CD8-positive, alpha-beta memory T cell (primary cell): ENCODE data around the gene VTI1A. TPM values are rescaled to one million over a fixed set of nuclear protein-coding genes. Genes with fewer than 3 reads are reported as not detected.
A peak's percentile ranks its signal among the peaks of the same experiment; 100 is the strongest.

Experiments
- CTCF ChIA-PET: fragments of 350-600 bp; sonication (Branson Sonifier 250); formaldehyde crosslinking; loops from one replicate; lab custom pipeline; 2021; ENCODE audit warnings: antibody characterized with exemption; lab: Charles Lee
- POLR2A ChIA-PET: fragments of 350-600 bp; sonication (Branson Sonifier 250); formaldehyde crosslinking; loops from one replicate; lab custom pipeline; 2021; ENCODE audit warnings: antibody characterized with exemption; lab: Charles Lee
- DNase-seq, 5 donors: peaks; one replicate each; pipeline versions ENCODE4 v3.0.0 to v3.0.0-alpha.2; 2020 to 2022; ENCODE audit warnings: mixed read lengths in 1 of 5
- H3K27ac ChIP-seq: one replicate; pipeline ENCODE4 v1.7.0; 2013; ENCODE audit warnings: low read depth, mild to moderate bottlenecking, low read length, moderate library complexity
- H3K27me3 ChIP-seq: 2 replicates; pipeline ENCODE4 v1.7.0; 2013; ENCODE audit warnings: low read length, mild to moderate bottlenecking; ENCODE audit not compliant: insufficient read depth, poor library complexity, severe bottlenecking
- H3K36me3 ChIP-seq: 2 replicates; pipeline ENCODE4 v1.7.0; 2013; ENCODE audit warnings: mild to moderate bottlenecking, low read length, moderate library complexity; ENCODE audit not compliant: insufficient read depth
- H3K4me1 ChIP-seq: 2 replicates; pipeline ENCODE4 v1.7.0; 2013; ENCODE audit warnings: mild to moderate bottlenecking, low read length, moderate library complexity; ENCODE audit not compliant: insufficient read depth
- H3K4me3 ChIP-seq: 2 replicates; pipeline ENCODE4 v1.7.0; 2013; ENCODE audit warnings: mild to moderate bottlenecking, low read length
- H3K9me3 ChIP-seq: 2 replicates; pipeline ENCODE4 v1.7.0; 2013; ENCODE audit warnings: mild to moderate bottlenecking, low read length
- H3K27ac Mint-ChIP-seq, 8 donors: one replicate each; pipeline ENCODE4 v1.8.0; 2020 to 2021; ENCODE audit warnings: mixed read lengths in 8 of 8, mild to moderate bottlenecking in 6 of 8, inconsistent platforms in 3 of 8, moderate library complexity in 3 of 8
- H3K27me3 Mint-ChIP-seq, 2 donors: one replicate each; pipeline ENCODE4 v1.8.0; 2020 to 2021; ENCODE audit warnings: mixed read lengths in 2 of 2, mild to moderate bottlenecking in 1 of 2, moderate library complexity in 1 of 2
- H3K36me3 Mint-ChIP-seq, 3 donors: one replicate each; pipeline ENCODE4 v1.8.0; 2020 to 2021; ENCODE audit warnings: mixed read lengths in 3 of 3, inconsistent platforms in 1 of 3, mild to moderate bottlenecking in 1 of 3
- H3K4me1 Mint-ChIP-seq, 3 donors: one replicate each; pipeline ENCODE4 v1.8.0; 2020 to 2021; ENCODE audit warnings: mixed read lengths in 3 of 3, inconsistent platforms in 1 of 3, mild to moderate bottlenecking in 1 of 3
- H3K4me3 Mint-ChIP-seq, 7 donors: one replicate each; pipeline ENCODE4 v1.8.0; 2020 to 2021; ENCODE audit warnings: mixed read lengths in 7 of 7, mild to moderate bottlenecking in 6 of 7, moderate library complexity in 4 of 7, inconsistent platforms in 2 of 7
- H3K9me3 Mint-ChIP-seq, 5 donors: one replicate each; pipeline ENCODE4 v1.8.0; 2020 to 2022; ENCODE audit warnings: mixed read lengths in 5 of 5, mild to moderate bottlenecking in 3 of 5, moderate library complexity in 2 of 5, inconsistent platforms in 1 of 5
- polyA plus RNA-seq: library from polyadenylated mRNA; unstranded; fragments of 300-500 nt; fragmentation: Illumina TruSeq; gene quantifications from one replicate; pipeline ENCODE4 v1.2.3, GENCODE V29; 2021
- total RNA-seq, 2 experiments: library from RNA; stranded (reverse); gene quantifications; one replicate each; pipeline ENCODE4 v1.2.3, GENCODE V29; 2021

The VTI1A gene
- total and polyA plus RNA-seq, 3 experiments from 2014 or later = 28.1 to 40.1 (median 38.2) TPM

- no peak overlapping the region for H3K4me3 Mint-ChIP-seq
- ChIA-PET CTCF (no interaction called here), POLR2A (no interaction called here)
Measured at GRCh38 chr10:112821038-112821437, 374.0 kb downstream of the VTI1A start.

GRCh38 chr10:112821663-112822062 is 374.6 kb downstream of the VTI1A start:
- peaks cover 3 to 25% (median 13%) of the 10 kb centered on the region in 3 donors for H3K36me3 Mint-ChIP-seq
- POLR2A ChIA-PET = no interaction called here

More at GRCh38 chr10:112821038-112821437, 374.0 kb downstream of the VTI1A start:
- no peaks in the 10 kb centered on the region for H3K36me3 ChIP-seq
- Mint-ChIP-seq H3K4me1 (peaks cover 0 to 2% (median 0%) of the 10 kb centered on the region in 3 donors), H3K36me3 (peaks cover 3 to 31% (median 19%) of the 10 kb centered on the region in 3 donors), H3K27me3 (peaks cover 0 to 2% of the 10 kb centered on the region in 2 donors), H3K27ac (peak overlapping the region in 1 of 8 donors; percentile 6), H3K9me3 (no peaks in the 10 kb centered on the region)
- H3K27ac ChIP-seq = no peak overlapping the region
- H3K9me3 ChIP-seq = no peaks in the 10 kb centered on the region
- no peak overlapping the region for H3K4me3 ChIP-seq
- no peaks in the 10 kb centered on the region for H3K4me1 ChIP-seq
- H3K27me3 ChIP-seq = no peaks in the 10 kb centered on the region
- no peak for DNase-seq

GRCh38 chr10:112823007-112823406 is 376.0 kb downstream of the VTI1A start:
- CTCF ChIA-PET = no interaction called here

More at GRCh38 chr10:112821663-112822062, 374.6 kb downstream of the VTI1A start:
- Mint-ChIP-seq H3K27ac (no peak overlapping the region), H3K4me1 (peaks cover 0 to 1% (median 0%) of the 10 kb centered on the region in 3 donors), H3K9me3 (no peaks in the 10 kb centered on the region), H3K4me3 (no peak overlapping the region), H3K27me3 (peaks cover 0 to 2% of the 10 kb centered on the region in 2 donors)
- Histone ChIP-seq H3K27me3 (no peaks in the 10 kb centered on the region), H3K36me3 (no peaks in the 10 kb centered on the region), H3K4me3 (no peak overlapping the region), H3K4me1 (no peaks in the 10 kb centered on the region), H3K27ac (no peak overlapping the region), H3K9me3 (no peaks in the 10 kb centered on the region)
- no peak for DNase-seq
- CTCF ChIA-PET = no interaction called here

GRCh38 chr10:112823604-112824003 is 376.6 kb downstream of the VTI1A start:
- Histone ChIP-seq H3K4me1 (no peaks in the 10 kb centered on the region), H3K27ac (no peak overlapping the region), H3K27me3 (no peaks in the 10 kb centered on the region), H3K4me3 (no peak overlapping the region), H3K36me3 (no peaks in the 10 kb centered on the region), H3K9me3 (no peaks in the 10 kb centered on the region)
- Mint-ChIP-seq H3K9me3 (no peaks in the 10 kb centered on the region), H3K36me3 (peaks cover 0 to 15% (median 7%) of the 10 kb centered on the region in 3 donors), H3K4me1 (no peaks in the 10 kb centered on the region), H3K27ac (no peak overlapping the region), H3K4me3 (no peak overlapping the region), H3K27me3 (peaks cover 0 to 2% of the 10 kb centered on the region in 2 donors)
- no peak for DNase-seq
- ChIA-PET CTCF (no interaction called here), POLR2A (no interaction called here)

More at GRCh38 chr10:112823007-112823406, 376.0 kb downstream of the VTI1A start:
- no peak for DNase-seq
- no peak overlapping the region for H3K27ac ChIP-seq
- POLR2A ChIA-PET = no interaction called here
- Mint-ChIP-seq H3K27ac (peak overlapping the region in 1 of 8 donors; percentile 19), H3K9me3 (no peaks in the 10 kb centered on the region), H3K36me3 (peaks cover 0 to 15% (median 7%) of the 10 kb centered on the region in 3 donors), H3K27me3 (peaks cover 0 to 2% of the 10 kb centered on the region in 2 donors), H3K4me3 (no peak overlapping the region), H3K4me1 (no peaks in the 10 kb centered on the region)
- no peaks in the 10 kb centered on the region for H3K9me3 ChIP-seq
- no peaks in the 10 kb centered on the region for H3K4me1 ChIP-seq
- H3K27me3 ChIP-seq = no peaks in the 10 kb centered on the region
- no peak overlapping the region for H3K4me3 ChIP-seq
- H3K36me3 ChIP-seq = no peaks in the 10 kb centered on the region

- H3K27me3 ChIP-seq = no peaks in the 10 kb centered on the region
- H3K27me3 Mint-ChIP-seq = peaks cover 0 to 2% of the 10 kb centered on the region in 2 donors
Measured at GRCh38 chr10:112826018-112826697, 379.1 kb downstream of the VTI1A start.

GRCh38 chr10:112827086-112827485 is 380.1 kb downstream of the VTI1A start:
- H3K27ac ChIP-seq = no peak overlapping the region
- H3K36me3 Mint-ChIP-seq = peaks cover 5 to 8% (median 7%) of the 10 kb centered on the region in 3 donors
- no peaks in the 10 kb centered on the region for H3K4me1 Mint-ChIP-seq
- H3K4me3 Mint-ChIP-seq = no peak overlapping the region
- H3K27ac Mint-ChIP-seq = no peak overlapping the region
- peaks cover 0 to 2% of the 10 kb centered on the region in 2 donors for H3K27me3 Mint-ChIP-seq
- H3K36me3 ChIP-seq = no peaks in the 10 kb centered on the region
- CTCF ChIA-PET = no interaction called here
- no peak overlapping the region for H3K4me3 ChIP-seq
- no peaks in the 10 kb centered on the region for H3K9me3 Mint-ChIP-seq
- no peaks in the 10 kb centered on the region for H3K27me3 ChIP-seq
- H3K4me1 ChIP-seq = no peaks in the 10 kb centered on the region
- no peaks in the 10 kb centered on the region for H3K9me3 ChIP-seq
- DNase-seq = no peak
- POLR2A ChIA-PET = no interaction called here

More at GRCh38 chr10:112826018-112826697, 379.1 kb downstream of the VTI1A start:
- no peaks in the 10 kb centered on the region for H3K4me1 Mint-ChIP-seq
- Histone ChIP-seq H3K36me3 (no peaks in the 10 kb centered on the region), H3K4me1 (no peaks in the 10 kb centered on the region), H3K4me3 (no peak overlapping the region), H3K27ac (no peak overlapping the region), H3K9me3 (no peaks in the 10 kb centered on the region)
- peaks cover 0 to 10% (median 7%) of the 10 kb centered on the region in 3 donors for H3K36me3 Mint-ChIP-seq
- no peak overlapping the region for H3K4me3 Mint-ChIP-seq
- H3K9me3 Mint-ChIP-seq = no peaks in the 10 kb centered on the region
- no peak for DNase-seq
- no peak overlapping the region for H3K27ac Mint-ChIP-seq
- POLR2A ChIA-PET = no interaction called here
- CTCF ChIA-PET = no interaction called here

- ChIA-PET POLR2A (no interaction called here), CTCF (no interaction called here)
- no peak overlapping the region for H3K4me3 ChIP-seq
- peaks cover 2 to 7% (median 7%) of the 10 kb centered on the region in 3 donors for H3K36me3 Mint-ChIP-seq
- no peak overlapping the region for H3K27ac ChIP-seq
- no peaks in the 10 kb centered on the region for H3K27me3 ChIP-seq
- no peaks in the 10 kb centered on the region for H3K9me3 ChIP-seq
- H3K27me3 Mint-ChIP-seq = peaks cover 0 to 2% of the 10 kb centered on the region in 2 donors
- H3K9me3 Mint-ChIP-seq = no peaks in the 10 kb centered on the region
- no peak overlapping the region for H3K27ac Mint-ChIP-seq
- no peak overlapping the region for H3K4me3 Mint-ChIP-seq
- H3K4me1 Mint-ChIP-seq = no peaks in the 10 kb centered on the region
- H3K36me3 ChIP-seq = no peaks in the 10 kb centered on the region
- no peaks in the 10 kb centered on the region for H3K4me1 ChIP-seq
- DNase-seq = no peak
Measured at GRCh38 chr10:112827951-112828350, 380.9 kb downstream of the VTI1A start.

GRCh38 chr10:112831859-112832258 is 384.8 kb downstream of the VTI1A start:
- Histone ChIP-seq H3K36me3 (no peaks in the 10 kb centered on the region), H3K4me3 (no peak overlapping the region), H3K4me1 (no peaks in the 10 kb centered on the region), H3K9me3 (no peaks in the 10 kb centered on the region), H3K27me3 (no peaks in the 10 kb centered on the region), H3K27ac (no peak overlapping the region)
- Mint-ChIP-seq H3K27ac (no peak overlapping the region), H3K4me1 (no peaks in the 10 kb centered on the region), H3K4me3 (no peak overlapping the region), H3K9me3 (no peaks in the 10 kb centered on the region), H3K36me3 (peaks cover 1 to 7% (median 7%) of the 10 kb centered on the region in 3 donors), H3K27me3 (no peaks in the 10 kb centered on the region)
- CTCF ChIA-PET = no interaction called here
- POLR2A ChIA-PET = no interaction called here
- DNase-seq = no peak
